Body of pancreas (tissue), 4 donors: ENCODE data around the gene CSF2RB.

Experiments used
- CTCF ChIP-seq, 7 experiments: fragments of 450-650 bp in 4 of 7; fragments of 200-600 bp in 3 of 7; sonication (generic) in 3 of 7; IDR thresholded peaks; one replicate each; pipeline ENCODE4 v1.5.1; 2016 to 2019; ENCODE audit warnings: antibody characterized with exemption in 7 of 7
- POLR2A ChIP-seq, 3 donors: fragments of 450-650 bp; IDR thresholded peaks; one replicate each; pipeline ENCODE4 v1.6.1; 2016; ENCODE audit warnings: antibody characterized with exemption in 3 of 3, mild to moderate bottlenecking in 2 of 3

- TF ChIP-seq CTCF (IDR thresholded peaks at IDR 0.05) = peak in 6 of 7 experiments; percentile 31 to 76 (median 63)
- TF ChIP-seq POLR2A (IDR thresholded peaks at IDR 0.05) = peak in 1 of 3 donors; percentile 28
Measured at GRCh38 chr22:36873614-36874308, 39.7 kb upstream of the CSF2RB start.
